ENCODE measurements around the gene HOXB1.

DNA sequence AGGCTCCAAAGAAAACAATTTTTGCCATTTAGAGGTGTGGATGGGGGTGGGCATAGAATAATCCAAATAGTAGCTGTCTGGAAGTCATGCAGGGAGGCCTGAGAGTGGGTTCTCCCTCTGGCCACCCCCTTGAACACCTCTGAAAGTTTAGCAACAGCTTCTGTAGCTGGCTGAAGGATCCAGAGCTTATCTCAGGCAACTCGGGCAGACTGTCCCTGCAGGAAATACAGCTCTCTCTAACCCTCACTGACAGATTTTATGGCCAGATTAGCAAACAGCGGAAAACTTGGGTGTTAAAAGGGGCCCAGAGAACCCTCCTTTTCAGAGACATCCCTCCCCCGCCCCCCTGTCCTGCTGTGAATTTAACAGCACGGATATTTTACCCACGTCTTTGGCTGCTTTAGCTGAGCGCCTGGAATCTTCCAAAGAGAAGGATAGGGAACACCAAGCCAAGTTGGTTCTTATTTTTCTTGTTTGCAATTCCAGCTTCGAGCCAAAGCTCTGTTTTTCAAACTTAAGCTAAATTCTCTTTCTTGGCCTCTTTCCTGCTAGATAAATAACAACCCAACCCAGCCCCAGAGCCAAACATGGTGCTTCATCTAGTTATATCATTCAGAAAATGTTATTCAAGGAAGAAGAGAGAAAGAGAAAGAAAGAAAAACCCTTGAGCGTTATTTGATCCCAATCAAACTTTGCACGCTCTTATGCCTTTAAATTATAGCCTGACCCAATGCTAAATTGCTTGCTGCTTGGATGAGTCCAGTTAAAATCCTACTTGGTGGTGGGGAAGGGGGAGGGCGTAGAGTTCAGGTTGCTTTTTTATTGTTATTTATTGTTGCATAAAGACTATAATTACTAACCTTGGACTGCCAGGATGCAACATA lies 16.4 kb upstream of the HOXB1 start:
- TF ChIP-seq EZH2phosphoT487 (IDR thresholded peaks at IDR 0.05; ENCODE audit: borderline replicate concordance, low read depth) (no peak), RAD21 (IDR thresholded peaks at IDR 0.05; ENCODE audit: low read length) (no peak), TEAD4 (IDR thresholded peaks at IDR 0.05; ENCODE audit: borderline replicate concordance, insufficient read depth) (no peak), RXRA (IDR thresholded peaks at IDR 0.05; ENCODE audit: borderline replicate concordance, low read depth) (no peak), EP300 (IDR thresholded peaks at IDR 0.05; ENCODE audit: borderline replicate concordance in 1 of 2, low read depth in 1 of 2, low read length in 1 of 2) (no peak), GABPA (IDR thresholded peaks at IDR 0.05; ENCODE audit: low read depth) (no peak), POLR2AphosphoS5 (IDR thresholded peaks at IDR 0.05; ENCODE audit: low read depth, low read length) (no peak), FOSL2 (IDR thresholded peaks at IDR 0.05; ENCODE audit: borderline replicate concordance, low read depth) (no peak)
- TF ChIP-seq, protein P1, sequence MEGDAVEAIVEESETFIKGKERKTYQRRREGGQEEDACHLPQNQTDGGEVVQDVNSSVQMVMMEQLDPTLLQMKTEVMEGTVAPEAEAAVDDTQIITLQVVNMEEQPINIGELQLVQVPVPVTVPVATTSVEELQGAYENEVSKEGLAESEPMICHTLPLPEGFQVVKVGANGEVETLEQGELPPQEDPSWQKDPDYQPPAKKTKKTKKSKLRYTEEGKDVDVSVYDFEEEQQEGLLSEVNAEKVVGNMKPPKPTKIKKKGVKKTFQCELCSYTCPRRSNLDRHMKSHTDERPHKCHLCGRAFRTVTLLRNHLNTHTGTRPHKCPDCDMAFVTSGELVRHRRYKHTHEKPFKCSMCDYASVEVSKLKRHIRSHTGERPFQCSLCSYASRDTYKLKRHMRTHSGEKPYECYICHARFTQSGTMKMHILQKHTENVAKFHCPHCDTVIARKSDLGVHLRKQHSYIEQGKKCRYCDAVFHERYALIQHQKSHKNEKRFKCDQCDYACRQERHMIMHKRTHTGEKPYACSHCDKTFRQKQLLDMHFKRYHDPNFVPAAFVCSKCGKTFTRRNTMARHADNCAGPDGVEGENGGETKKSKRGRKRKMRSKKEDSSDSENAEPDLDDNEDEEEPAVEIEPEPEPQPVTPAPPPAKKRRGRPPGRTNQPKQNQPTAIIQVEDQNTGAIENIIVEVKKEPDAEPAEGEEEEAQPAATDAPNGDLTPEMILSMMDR (IDR thresholded peaks at IDR 0.05), result no peak
- TF ChIP-seq, protein P2, sequence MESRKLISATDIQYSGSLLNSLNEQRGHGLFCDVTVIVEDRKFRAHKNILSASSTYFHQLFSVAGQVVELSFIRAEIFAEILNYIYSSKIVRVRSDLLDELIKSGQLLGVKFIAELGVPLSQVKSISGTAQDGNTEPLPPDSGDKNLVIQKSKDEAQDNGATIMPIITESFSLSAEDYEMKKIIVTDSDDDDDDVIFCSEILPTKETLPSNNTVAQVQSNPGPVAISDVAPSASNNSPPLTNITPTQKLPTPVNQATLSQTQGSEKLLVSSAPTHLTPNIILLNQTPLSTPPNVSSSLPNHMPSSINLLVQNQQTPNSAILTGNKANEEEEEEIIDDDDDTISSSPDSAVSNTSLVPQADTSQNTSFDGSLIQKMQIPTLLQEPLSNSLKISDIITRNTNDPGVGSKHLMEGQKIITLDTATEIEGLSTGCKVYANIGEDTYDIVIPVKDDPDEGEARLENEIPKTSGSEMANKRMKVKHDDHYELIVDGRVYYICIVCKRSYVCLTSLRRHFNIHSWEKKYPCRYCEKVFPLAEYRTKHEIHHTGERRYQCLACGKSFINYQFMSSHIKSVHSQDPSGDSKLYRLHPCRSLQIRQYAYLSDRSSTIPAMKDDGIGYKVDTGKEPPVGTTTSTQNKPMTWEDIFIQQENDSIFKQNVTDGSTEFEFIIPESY (IDR thresholded peaks at IDR 0.05; ENCODE audit: borderline replicate concordance, low read depth), result no peak
- TF ChIP-seq, protein P3, sequence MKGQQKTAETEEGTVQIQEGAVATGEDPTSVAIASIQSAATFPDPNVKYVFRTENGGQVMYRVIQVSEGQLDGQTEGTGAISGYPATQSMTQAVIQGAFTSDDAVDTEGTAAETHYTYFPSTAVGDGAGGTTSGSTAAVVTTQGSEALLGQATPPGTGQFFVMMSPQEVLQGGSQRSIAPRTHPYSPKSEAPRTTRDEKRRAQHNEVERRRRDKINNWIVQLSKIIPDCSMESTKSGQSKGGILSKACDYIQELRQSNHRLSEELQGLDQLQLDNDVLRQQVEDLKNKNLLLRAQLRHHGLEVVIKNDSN (IDR thresholded peaks at IDR 0.05; ENCODE audit: borderline replicate concordance, low read depth), result no peak
- TF ChIP-seq, protein P4, sequence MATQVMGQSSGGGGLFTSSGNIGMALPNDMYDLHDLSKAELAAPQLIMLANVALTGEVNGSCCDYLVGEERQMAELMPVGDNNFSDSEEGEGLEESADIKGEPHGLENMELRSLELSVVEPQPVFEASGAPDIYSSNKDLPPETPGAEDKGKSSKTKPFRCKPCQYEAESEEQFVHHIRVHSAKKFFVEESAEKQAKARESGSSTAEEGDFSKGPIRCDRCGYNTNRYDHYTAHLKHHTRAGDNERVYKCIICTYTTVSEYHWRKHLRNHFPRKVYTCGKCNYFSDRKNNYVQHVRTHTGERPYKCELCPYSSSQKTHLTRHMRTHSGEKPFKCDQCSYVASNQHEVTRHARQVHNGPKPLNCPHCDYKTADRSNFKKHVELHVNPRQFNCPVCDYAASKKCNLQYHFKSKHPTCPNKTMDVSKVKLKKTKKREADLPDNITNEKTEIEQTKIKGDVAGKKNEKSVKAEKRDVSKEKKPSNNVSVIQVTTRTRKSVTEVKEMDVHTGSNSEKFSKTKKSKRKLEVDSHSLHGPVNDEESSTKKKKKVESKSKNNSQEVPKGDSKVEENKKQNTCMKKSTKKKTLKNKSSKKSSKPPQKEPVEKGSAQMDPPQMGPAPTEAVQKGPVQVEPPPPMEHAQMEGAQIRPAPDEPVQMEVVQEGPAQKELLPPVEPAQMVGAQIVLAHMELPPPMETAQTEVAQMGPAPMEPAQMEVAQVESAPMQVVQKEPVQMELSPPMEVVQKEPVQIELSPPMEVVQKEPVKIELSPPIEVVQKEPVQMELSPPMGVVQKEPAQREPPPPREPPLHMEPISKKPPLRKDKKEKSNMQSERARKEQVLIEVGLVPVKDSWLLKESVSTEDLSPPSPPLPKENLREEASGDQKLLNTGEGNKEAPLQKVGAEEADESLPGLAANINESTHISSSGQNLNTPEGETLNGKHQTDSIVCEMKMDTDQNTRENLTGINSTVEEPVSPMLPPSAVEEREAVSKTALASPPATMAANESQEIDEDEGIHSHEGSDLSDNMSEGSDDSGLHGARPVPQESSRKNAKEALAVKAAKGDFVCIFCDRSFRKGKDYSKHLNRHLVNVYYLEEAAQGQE (IDR thresholded peaks at IDR 0.05; ENCODE audit: low read depth, low read length), result no peak
- TF ChIP-seq, protein P5, sequence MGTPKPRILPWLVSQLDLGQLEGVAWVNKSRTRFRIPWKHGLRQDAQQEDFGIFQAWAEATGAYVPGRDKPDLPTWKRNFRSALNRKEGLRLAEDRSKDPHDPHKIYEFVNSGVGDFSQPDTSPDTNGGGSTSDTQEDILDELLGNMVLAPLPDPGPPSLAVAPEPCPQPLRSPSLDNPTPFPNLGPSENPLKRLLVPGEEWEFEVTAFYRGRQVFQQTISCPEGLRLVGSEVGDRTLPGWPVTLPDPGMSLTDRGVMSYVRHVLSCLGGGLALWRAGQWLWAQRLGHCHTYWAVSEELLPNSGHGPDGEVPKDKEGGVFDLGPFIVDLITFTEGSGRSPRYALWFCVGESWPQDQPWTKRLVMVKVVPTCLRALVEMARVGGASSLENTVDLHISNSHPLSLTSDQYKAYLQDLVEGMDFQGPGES (IDR thresholded peaks at IDR 0.05; ENCODE audit: low read depth, low read length), result no peak

Data from SK-N-SH (cell line).